Neural cell (in vitro differentiated cells): ENCODE results near the gene DCLK1. TPM values are rescaled to one million over a fixed set of nuclear protein-coding genes. Genes with fewer than 3 reads are reported as not detected.

Source experiments
- H2AFZ ChIP-seq: fragments of 200-600, 300-800 bp; sonication (generic), shearing (Covaris generic); 2 replicates; pipeline ENCODE4 v1.6.0; 2014; ENCODE audit warnings: low read depth, mild to moderate bottlenecking, antibody characterized with exemption, low read length, moderate library complexity
- H3F3A ChIP-seq: fragments of 200-600 bp; shearing (Covaris generic); 2 replicates; pipeline ENCODE4 v1.6.1; 2016; ENCODE audit warnings: mild to moderate bottlenecking, moderate library complexity, mixed read lengths, antibody characterized with exemption, low read length; ENCODE audit not compliant: insufficient read depth, poor library complexity, severe bottlenecking
- H3K27ac ChIP-seq: fragments of 200-600, 300-800 bp; sonication (generic), shearing (Covaris generic); 2 replicates; pipeline ENCODE4 v1.5.1; 2014; ENCODE audit warnings: mild to moderate bottlenecking, low read length, moderate library complexity
- H3K27me3 ChIP-seq: fragments of 300-800, 200-600 bp; sonication (generic), shearing (Covaris generic); 2 replicates; pipeline ENCODE4 v1.6.0; 2014; ENCODE audit warnings: mild to moderate bottlenecking, low read depth, low read length, moderate library complexity; ENCODE audit not compliant: insufficient read depth
- H3K36me3 ChIP-seq: fragments of 300-800, 200-600 bp; sonication (generic), shearing (Covaris generic); 2 replicates; pipeline ENCODE4 v1.5.1; 2014; ENCODE audit warnings: mild to moderate bottlenecking, antibody characterized with exemption, low read length, moderate library complexity; ENCODE audit not compliant: insufficient read depth
- H3K4me2 ChIP-seq: fragments of 300-800, 200-600 bp; sonication (generic), shearing (Covaris generic); 2 replicates; pipeline ENCODE4 v1.6.0; 2014; ENCODE audit warnings: mild to moderate bottlenecking, low read length
- H3K4me3 ChIP-seq: fragments of 300-800, 200-600 bp; sonication (generic), shearing (Covaris generic); 2 replicates; pipeline ENCODE4 v1.5.1; 2014; ENCODE audit warnings: mild to moderate bottlenecking, low read length, moderate library complexity
- H3K79me2 ChIP-seq: fragments of 200-600 bp; shearing (Covaris generic); replicated peaks from 2 replicates; pipeline ENCODE4 v1.6.0; 2014; ENCODE audit warnings: mild to moderate bottlenecking, low read length, moderate library complexity; ENCODE audit not compliant: insufficient read depth
- H3K9ac ChIP-seq: fragments of 300-800, 200-600 bp; sonication (generic), shearing (Covaris generic); 2 replicates; pipeline ENCODE4 v1.6.1; 2016; ENCODE audit warnings: mild to moderate bottlenecking, low read length, mixed read lengths
- H3K9me2 ChIP-seq: fragments of 200-600 bp; shearing (Covaris generic); 2 replicates; pipeline ENCODE4 v1.6.1; 2016; ENCODE audit warnings: mild to moderate bottlenecking, low read length, mixed read lengths; ENCODE audit not compliant: insufficient read depth
- H3K9me3 ChIP-seq: fragments of 200-600, 300-800 bp; sonication (generic), shearing (Covaris generic); 2 replicates; pipeline ENCODE4 v1.6.1; 2016; ENCODE audit warnings: mild to moderate bottlenecking, mixed run types, low read length, moderate library complexity, mixed read lengths
- H4K20me1 ChIP-seq: fragments of 200-600 bp; shearing (Covaris generic); 2 replicates; pipeline ENCODE4 v1.6.1; 2016; ENCODE audit warnings: mild to moderate bottlenecking, mixed run types; ENCODE audit not compliant: insufficient read depth
- CTCF ChIP-seq: fragments of 450-650 bp; IDR thresholded peaks from 2 replicates; pipeline ENCODE4 v1.5.1; 2014; ENCODE audit warnings: antibody characterized with exemption, mild to moderate bottlenecking, moderate library complexity; ENCODE audit not compliant: poor library complexity, severe bottlenecking
- EP300 ChIP-seq: fragments of 450-650 bp; conservative IDR thresholded peaks from 2 replicates; pipeline ENCODE4 v1.6.1; 2014; ENCODE audit warnings: antibody characterized with exemption, mild to moderate bottlenecking, moderate library complexity; ENCODE audit not compliant: poor library complexity, severe bottlenecking
- EZH2 ChIP-seq: fragments of 200-600, 300-800 bp; shearing (Covaris generic), sonication (generic); IDR thresholded peaks from 2 replicates; pipeline ENCODE4 v1.6.1; 2014; ENCODE audit warnings: antibody characterized with exemption, low read length, borderline replicate concordance, mild to moderate bottlenecking; ENCODE audit not compliant: insufficient read depth, poor library complexity, severe bottlenecking
- MXI1 ChIP-seq: fragments of 450-650 bp; conservative IDR thresholded peaks from 2 replicates; pipeline ENCODE4 v1.6.1; 2014; ENCODE audit warnings: antibody characterized with exemption, mild to moderate bottlenecking; ENCODE audit not compliant: poor library complexity, severe bottlenecking
- POLR2AphosphoS5 ChIP-seq: IDR thresholded peaks from 2 replicates; pipeline ENCODE4 v1.6.1; 2012
- RAD21 ChIP-seq: fragments of 450-650 bp; conservative IDR thresholded peaks from 2 replicates; pipeline ENCODE4 v1.6.1; 2014; ENCODE audit warnings: antibody characterized with exemption, mild to moderate bottlenecking, moderate library complexity
- REST ChIP-seq: IDR thresholded peaks from 2 replicates; pipeline ENCODE4 v1.6.1; 2012; ENCODE audit warnings: borderline replicate concordance
- SMC3 ChIP-seq: fragments of 450-650 bp; conservative IDR thresholded peaks from 2 replicates; pipeline ENCODE4 v1.6.1; 2014; ENCODE audit warnings: antibody characterized with exemption, mild to moderate bottlenecking, moderate library complexity; ENCODE audit not compliant: poor library complexity
- TAF1 ChIP-seq: IDR thresholded peaks from 2 replicates; pipeline ENCODE4 v1.6.1; 2012; ENCODE audit warnings: low read depth
- polyA plus RNA-seq: library from polyadenylated mRNA; depleted of rRNA; stranded (reverse); fragments of >200 nt; gene quantifications from 2 replicates; pipeline ENCODE4 v1.2.3, GENCODE V29; 2014

The DCLK1 gene
- polyA plus RNA-seq, 1 donor from 2014 or later: 124 TPM

GRCh38 chr13:35874704-35875103 is 256.5 kb downstream of the DCLK1 start:
- TF ChIP-seq CTCF (no peak), EZH2 (no peak), EP300 (no peak), RAD21 (no peak), SMC3 (no peak), MXI1 (no peak), POLR2AphosphoS5 (no peak), TAF1 (no peak), REST (no peak)
- Histone ChIP-seq H2AFZ (no peak overlapping the region), H3K9me3 (no peaks in the 10 kb centered on the region), H3F3A (no peaks in the 10 kb centered on the region), H3K4me3 (no peak overlapping the region), H3K27me3 (no peaks in the 10 kb centered on the region), H3K4me2 (no peak overlapping the region), H4K20me1 (no peaks in the 10 kb centered on the region), H3K9ac (no peak overlapping the region), H3K27ac (no peak overlapping the region), H3K79me2 (no peaks in the 10 kb centered on the region), H3K9me2 (no peaks in the 10 kb centered on the region), H3K36me3 (peaks cover under 1% of the 10 kb centered on the region)

GRCh38 chr13:35872369-35872768 is 258.8 kb downstream of the DCLK1 start:
- Histone ChIP-seq H3K27ac (no peak overlapping the region), H3K4me3 (no peak overlapping the region), H3K9me2 (no peaks in the 10 kb centered on the region), H2AFZ (no peak overlapping the region), H4K20me1 (no peaks in the 10 kb centered on the region), H3K79me2 (no peaks in the 10 kb centered on the region), H3F3A (no peaks in the 10 kb centered on the region), H3K9ac (no peak overlapping the region), H3K4me2 (no peak overlapping the region), H3K9me3 (no peaks in the 10 kb centered on the region), H3K27me3 (no peaks in the 10 kb centered on the region), H3K36me3 (no peaks in the 10 kb centered on the region)
- TF ChIP-seq EZH2 (no peak), MXI1 (no peak), POLR2AphosphoS5 (no peak), EP300 (no peak), RAD21 (no peak), CTCF (no peak), SMC3 (no peak), TAF1 (no peak), REST (no peak)
